Activated CD4-positive, alpha-beta T cell treated with anti-CD3 and anti-CD28 coated beads for 1 hour (primary cell): ENCODE results near the gene SIGLEC9.

ENCODE experiments used
- DNase-seq: peaks from one replicate; pipeline ENCODE4 v3.0.0-alpha.2; 2020

SIGLEC9 gene

GRCh38 chr19:51097796-51098195 lies 26.9 kb upstream of the SIGLEC9 start:
- DNase-seq, result no peak

GRCh38 chr19:51098365-51099046 lies 26.2 kb upstream of the SIGLEC9 start:
- no peak for DNase-seq

GRCh38 chr19:51099047-51099382 lies 25.7 kb upstream of the SIGLEC9 start:
- DNase-seq, result no peak

GRCh38 chr19:51100601-51101000 lies 24.1 kb upstream of the SIGLEC9 start:
- no peak for DNase-seq

- DNase-seq, result no peak
Measured at GRCh38 chr19:51101171-51101865, 23.4 kb upstream of the SIGLEC9 start.

GRCh38 chr19:51102991-51103390 lies 21.7 kb upstream of the SIGLEC9 start:
- DNase-seq, result no peak

- DNase-seq, result no peak
Measured at GRCh38 chr19:51103926-51104341, 20.8 kb upstream of the SIGLEC9 start.

- DNase-seq, result no peak
Measured at GRCh38 chr19:51107406-51108065, 17.2 kb upstream of the SIGLEC9 start.

- peak; percentile 98 for DNase-seq
Measured at GRCh38 chr19:51108066-51108804, 16.5 kb upstream of the SIGLEC9 start, which contains the start of gene CTU1. TSS of gene CTU1 (minus strand) at chr19:51108409. CDS start at chr19:51104569, 3,840 bp downstream.

GRCh38 chr19:51108805-51109146 lies 15.9 kb upstream of the SIGLEC9 start:
- DNase-seq, result no peak

- DNase-seq, result no peak
Measured at GRCh38 chr19:51110666-51110971, 14.1 kb upstream of the SIGLEC9 start.

GRCh38 chr19:51111606-51112005 lies 13.1 kb upstream of the SIGLEC9 start:
- no peak for DNase-seq

- DNase-seq, result no peak
Measured at GRCh38 chr19:51114087-51114729, 10.5 kb upstream of the SIGLEC9 start.

GRCh38 chr19:51116736-51117286 lies 7.9 kb upstream of the SIGLEC9 start:
- no peak for DNase-seq

GRCh38 chr19:51119101-51119500 lies 5.6 kb upstream of the SIGLEC9 start:
- no peak for DNase-seq

- DNase-seq, result no peak
Measured at GRCh38 chr19:51119611-51120010, 5.1 kb upstream of the SIGLEC9 start.

- DNase-seq, result no peak
Measured at GRCh38 chr19:51120160-51120559, 4.5 kb upstream of the SIGLEC9 start.

GRCh38 chr19:51121257-51121656 lies 3.4 kb upstream of the SIGLEC9 start:
- DNase-seq, result no peak

GRCh38 chr19:51122112-51122981 lies 2.4 kb upstream of the SIGLEC9 start:
- no peak for DNase-seq

- DNase-seq, result no peak
Measured at GRCh38 chr19:51123381-51123800, 1.3 kb upstream of the SIGLEC9 start.

- DNase-seq, result no peak
Measured at GRCh38 chr19:51123802-51124201, 904 bp upstream of the SIGLEC9 start.

GRCh38 chr19:51124216-51124615 lies 490 bp upstream of the SIGLEC9 start:
- no peak for DNase-seq
